NK-92 (cell line): ENCODE results near the gene TBC1D7.

ENCODE experiments used
- DNase-seq: peaks from one replicate; lab custom pipeline; 2025; ENCODE audit not compliant: unreplicated experiment; lab: John Stamatoyannopoulos, UW

Gene TBC1D7

DNA sequence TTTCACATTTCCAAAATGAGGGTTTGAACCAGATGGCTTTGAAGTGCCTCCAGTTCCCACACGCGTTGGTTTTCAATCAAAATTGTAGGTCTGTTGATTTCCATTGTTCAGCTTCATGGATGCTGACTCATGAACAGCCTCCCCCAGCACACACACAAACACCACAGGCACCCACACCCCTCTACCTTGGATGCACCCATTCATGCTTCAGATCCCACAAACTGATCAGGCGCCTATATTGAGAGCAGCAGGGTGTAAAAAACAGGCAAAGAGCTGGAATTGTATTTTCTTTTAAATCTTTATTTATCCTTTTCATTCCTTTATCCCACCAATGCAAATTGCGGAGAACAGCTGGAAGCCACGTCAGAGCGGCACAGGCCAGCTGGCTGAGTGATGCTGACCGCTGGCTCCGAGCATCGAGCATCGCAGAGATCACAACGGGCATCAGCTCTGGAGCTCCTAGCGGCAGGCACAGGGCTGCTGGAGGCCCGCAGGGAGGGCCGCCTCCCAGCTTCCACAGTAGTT lies 29.3 kb upstream of the TBC1D7 start:
- DNase-seq: no peak

DNA sequence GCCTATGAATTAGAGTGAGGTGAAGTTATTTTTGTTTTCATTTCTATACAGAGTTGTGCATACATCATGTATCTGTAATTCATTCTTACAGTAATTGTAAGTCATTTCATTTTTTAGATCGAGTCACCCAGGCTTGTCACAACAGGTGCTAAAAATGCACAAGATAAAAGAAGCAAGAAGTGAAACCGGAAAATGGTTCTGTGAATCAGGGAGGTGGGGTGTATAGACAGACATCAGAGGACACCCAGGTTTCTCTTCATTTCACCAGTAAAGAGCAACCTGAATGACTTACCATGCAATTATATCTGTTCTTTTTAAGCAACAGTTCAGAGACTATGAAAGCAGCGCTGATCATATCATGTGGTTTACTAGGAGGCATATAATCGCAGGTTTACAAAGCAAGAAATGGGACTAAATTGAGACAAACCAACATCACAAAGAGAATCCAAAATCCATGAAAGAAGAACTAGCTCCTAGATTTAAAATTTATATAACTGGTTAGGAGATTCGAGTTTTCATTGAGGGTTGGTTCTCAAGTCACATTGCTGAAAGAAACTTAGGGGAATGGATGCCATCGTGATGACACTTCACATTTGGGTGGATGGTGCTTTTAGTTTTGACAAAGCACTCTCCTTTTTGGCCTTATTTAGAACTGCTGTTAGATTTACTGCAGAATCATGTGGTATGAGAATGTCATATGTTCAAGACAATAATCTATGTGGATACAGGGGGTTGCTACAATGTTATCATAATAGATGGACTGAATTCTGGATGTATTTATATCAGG lies 27.9 kb upstream of the TBC1D7 start:
- DNase-seq: no peak

DNA sequence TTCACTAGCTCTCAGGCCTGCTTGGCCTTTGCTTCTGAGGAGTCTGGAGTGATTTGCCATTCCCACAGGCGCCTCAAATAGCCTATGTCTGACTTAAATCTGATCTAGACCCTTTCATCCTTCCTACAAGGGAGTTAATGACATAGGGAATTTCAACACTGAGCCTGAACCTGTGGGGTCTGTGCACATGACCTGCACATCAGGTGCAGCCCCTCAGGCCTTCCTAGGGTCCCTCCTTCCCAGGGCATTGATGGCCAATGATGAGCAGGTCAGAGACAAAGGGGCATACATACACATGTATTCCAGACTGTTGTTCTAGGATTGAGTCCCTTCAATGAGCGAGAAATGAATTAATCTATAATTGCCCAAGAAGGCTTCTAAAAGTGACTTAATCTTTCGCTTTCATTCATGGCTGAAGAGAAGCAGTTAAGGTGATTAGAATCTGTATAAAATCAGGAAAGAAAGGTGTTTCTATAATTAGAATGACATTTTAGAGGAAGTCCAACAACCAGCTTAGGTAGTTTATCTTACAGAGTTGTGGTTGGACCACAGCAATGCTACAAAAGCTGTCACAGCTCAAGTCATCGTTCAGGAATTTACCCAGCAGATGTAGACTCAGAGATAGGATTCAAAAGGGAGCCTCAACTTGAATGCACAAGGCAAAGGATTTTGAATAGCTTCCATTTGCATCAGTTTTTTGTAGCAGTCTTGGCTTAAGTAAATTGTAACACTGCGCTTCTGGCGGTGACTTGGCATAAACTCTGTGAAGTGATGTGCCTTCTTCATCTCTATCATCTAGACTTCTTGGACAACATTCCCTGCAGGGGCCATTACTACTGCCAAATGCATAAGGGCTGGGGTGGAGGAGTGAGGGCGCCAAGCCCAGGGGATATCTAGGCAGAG lies 27.0 kb upstream of the TBC1D7 start:
- DNase-seq: no peak

DNA sequence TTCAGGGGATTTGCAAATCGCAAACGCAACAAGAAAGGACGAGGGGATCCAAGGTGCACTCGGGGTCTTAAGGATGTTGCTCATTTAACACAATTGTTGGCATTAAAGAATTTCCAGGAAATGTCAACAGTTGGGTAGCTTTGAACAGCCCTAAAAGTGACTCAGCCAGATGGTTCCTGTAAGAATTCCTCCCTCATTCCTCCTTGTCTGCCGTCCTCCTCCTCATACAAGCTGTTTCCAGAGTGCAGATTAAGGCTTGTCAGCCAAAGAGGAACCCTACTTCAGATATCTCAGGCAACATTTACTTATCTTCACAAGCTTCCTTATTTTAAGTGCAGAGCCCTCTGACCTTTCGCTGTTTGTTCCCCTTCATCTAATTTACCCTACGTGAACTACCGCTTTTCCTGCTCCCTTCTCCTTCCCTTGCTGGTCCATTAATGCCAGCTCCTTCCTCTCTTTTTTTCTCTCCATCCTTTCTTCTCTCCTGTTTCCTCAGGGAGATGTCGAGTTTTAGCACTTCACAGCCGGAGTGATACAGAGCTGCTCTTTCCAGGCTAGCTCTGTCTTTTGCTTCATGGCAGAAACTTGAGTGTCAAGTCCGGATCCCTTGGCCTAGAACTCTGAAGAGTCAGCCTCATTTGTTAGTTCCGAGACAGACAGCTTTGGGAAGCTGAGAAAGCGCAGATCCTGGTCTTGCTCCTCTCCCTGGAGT lies 26.1 kb upstream of the TBC1D7 start:
- no peak for DNase-seq

DNA sequence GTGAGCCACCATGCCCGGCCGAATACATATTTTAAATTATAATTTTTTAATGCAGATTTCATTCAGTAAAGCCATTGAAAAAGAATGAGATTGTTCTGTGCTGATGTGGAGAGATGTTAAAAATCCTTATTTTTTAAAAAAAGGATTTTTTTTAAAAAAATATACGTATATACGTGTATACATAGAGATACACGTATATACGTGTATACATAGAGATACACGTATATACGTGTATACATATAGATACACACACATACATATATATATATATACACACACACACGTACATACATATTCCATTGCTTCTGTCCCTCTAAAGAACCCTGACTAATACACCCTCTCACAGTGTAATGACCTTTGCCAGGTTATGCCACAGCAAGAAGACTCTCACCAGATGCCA lies 23.8 kb upstream of the TBC1D7 start:
- no peak for DNase-seq

DNA sequence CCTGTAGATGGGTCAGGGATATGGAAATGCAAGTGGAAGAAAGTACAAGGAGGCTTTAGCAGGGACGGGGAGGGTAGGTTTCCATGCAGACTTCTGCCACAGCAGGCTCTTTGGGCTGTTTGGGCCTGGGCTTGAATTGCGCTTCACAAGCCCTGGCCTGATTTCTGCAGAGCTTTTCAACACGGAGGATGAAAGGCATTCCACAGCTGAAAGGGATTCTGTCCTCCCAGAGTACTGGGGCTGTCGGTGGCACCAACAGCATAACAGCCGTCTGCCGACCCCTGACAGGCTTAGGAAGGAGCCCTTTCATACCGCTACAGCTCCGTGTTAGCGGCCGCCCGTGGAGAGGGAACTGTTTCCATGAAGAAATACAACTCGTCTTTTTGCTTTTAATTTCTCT lies 22.9 kb upstream of the TBC1D7 start:
- no peak for DNase-seq

DNA sequence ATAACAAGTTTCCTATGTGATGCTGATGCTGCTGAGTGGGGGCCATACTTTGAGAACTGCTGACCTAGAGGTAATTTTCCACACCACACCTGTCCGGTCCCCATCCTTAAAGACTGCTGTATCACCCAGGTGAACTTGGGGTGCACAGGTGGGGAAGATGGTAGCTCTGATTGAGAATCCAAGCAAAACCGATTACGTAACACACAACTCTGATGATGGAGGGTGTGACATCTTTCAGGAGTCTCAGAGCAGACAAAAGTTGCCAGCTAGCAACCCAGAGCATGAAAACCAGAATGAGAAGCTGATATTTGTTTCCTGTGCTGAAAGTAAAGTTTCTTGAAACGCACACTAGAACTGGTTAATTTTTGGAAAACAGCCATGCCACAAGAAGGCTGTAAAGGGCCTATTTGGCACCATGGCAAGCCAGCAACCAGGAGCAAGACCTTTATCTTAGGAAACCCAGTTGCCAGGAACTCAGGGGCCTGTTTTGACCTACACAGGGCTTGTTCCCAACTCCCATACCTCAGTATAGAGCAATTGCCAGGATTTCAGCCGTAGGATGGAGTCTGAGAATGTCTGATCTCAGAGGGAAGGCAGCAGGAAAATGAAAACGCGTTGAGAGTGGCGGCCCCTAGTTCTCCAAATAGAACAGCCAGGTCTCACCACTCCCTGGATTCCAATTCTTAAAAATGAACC lies 21.6 kb upstream of the TBC1D7 start:
- no peak for DNase-seq

DNA sequence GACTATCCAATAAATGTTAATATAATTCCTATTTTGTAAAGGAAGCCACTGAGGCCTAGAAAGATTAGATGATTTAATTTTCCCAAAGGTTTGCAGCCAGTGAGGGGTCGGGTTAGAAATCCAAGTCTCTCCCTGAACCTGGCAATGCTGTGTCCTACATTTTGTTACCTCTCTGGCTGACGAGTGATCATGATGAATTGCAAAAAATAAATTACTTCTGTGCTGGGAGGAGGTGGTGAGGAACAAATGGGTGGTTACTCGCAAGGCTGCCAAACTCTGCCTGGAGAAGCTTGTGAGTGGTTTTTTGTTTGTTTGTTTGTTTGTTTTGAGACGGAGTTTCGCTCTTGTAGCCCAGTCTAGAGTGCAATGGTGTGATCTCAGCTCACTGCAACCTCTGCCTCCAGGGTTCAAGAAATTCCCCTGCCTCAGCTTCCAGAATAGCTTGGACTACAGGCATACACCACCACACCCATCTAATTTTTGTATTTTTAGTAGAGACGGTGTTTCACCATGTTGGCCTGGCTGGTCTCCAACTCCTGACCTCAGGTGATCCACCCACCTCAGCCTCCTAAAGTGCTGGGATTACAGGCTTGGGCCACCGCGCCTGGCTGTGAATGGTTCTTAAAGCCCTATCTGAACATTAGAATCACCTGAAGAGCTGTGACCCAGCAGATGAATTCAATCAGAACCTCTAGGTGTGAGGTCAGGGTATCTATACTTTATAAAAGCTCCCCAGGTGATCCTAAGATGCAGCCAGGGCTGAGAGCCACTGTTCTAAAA lies 20.2 kb upstream of the TBC1D7 start:
- no peak for DNase-seq

DNA sequence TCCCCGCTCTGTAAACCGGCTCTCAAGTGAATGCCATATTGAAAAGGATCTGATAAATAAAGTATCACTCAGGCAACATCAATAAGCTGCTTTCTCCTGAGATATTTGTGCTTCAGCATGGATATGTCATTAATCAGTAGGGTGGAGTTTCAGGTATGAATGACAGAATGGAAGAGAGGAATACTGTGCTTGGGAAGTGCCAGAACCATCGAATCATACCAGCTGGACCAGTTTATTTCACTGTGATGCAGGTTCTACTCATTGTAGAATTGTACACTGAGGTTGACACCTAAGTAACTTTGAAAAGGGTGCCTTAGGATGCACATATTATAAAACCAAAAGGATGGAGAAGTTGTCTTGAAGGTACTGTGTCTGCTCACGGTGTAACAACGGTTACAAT lies 17.9 kb upstream of the TBC1D7 start:
- DNase-seq: no peak

DNA sequence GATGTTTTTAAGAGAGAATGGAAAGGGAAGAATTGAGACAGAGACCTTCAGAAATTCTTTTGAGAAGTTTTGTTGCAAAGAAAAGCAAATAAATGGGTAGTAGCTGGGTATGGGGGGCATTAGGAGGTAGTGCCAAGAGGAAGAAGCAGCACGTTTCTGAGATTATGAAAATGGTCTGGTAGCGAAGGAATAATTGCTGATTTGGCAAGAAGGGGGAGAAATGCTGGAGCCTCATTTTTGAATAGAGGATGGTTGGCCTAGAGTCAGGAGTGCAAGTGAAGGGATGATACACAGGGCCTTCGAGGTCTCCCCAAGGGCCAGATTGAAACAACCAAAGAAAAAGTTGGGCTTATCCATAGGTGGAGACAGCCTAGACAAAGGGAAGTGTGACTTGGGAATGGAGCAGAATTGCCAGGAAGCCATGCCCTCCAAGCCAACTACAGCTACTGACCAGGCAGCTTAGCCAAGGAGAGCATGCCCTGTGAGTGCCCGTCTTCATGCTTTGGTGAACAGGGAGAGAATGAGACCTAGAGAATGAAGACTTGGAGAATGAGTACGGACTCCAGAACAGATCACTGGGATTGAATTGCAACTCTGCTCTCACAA lies 14.2 kb upstream of the TBC1D7 start:
- DNase-seq: no peak

DNA sequence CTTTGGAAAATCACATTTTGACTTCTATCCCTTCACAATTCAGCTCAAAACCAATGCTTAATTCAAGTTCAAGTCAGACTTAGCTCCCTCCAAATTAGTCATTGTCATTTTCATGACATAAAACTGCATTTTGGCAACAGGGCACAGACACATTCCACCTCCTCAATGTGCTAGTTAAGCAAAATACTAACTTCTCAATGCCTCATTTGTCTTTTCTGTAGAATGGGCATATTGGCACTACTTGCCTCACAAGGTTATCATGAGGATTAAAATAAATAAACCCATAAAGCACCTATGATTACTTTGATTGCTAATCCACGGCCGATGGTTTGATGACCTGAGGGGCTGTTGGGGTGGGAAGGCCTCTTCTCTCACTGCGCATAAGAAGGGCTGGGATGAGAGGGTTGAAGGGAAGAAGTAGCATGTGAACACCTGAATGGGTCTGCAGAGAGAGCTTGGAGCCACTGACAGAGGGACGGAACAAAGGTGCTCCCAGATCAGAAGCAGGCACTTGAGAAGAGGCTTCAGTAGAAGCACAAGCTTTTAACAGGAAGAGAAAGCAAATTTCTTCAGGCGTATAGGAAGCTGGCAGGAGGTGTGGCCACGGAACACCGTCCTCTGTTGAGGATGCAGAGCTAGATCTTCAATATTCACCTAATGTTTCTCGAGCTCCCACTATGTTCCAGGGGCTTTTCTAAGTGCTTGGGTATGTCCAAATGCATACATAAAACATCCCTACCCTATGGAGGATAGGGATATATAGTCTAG lies 11.7 kb upstream of the TBC1D7 start:
- DNase-seq: no peak

DNA sequence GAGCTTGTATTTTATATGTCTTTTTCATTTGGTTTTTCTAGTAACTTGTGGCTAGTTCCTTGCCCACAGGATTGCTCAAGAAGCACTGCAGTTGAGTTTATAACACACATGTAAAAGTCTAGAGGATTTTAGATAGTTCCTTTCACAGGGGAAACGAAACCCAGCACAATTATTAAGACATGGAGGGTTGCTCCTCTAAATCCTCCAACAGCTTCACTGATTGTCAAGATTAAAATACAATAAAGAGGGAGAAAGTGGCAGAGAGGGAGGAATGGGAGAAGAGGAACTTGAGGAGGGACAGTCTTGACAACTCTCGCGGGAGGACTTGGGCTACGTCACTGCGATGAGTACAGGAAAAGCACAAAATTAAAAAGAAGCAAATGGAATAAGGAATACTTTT lies 9.7 kb upstream of the TBC1D7 start:
- DNase-seq: no peak

DNA sequence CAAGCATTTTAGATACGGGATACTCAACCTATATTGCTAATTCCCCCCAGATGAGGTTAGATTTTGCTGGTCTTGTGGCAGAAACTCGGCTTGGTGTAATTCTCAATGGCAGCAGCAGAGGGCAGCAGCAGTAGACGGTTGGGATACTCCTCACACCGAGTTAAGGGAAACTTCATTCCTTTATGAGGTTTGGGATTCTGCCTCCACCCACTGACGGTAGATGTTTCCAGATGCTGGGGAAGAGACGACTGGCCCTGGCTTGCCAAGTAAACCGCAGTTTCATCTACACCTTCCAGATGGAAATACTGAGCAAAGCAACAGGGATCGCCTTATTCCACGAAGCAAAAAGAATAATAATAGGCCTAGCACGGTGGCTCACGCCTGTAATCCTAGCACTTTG lies 8.2 kb upstream of the TBC1D7 start:
- DNase-seq: no peak

DNA sequence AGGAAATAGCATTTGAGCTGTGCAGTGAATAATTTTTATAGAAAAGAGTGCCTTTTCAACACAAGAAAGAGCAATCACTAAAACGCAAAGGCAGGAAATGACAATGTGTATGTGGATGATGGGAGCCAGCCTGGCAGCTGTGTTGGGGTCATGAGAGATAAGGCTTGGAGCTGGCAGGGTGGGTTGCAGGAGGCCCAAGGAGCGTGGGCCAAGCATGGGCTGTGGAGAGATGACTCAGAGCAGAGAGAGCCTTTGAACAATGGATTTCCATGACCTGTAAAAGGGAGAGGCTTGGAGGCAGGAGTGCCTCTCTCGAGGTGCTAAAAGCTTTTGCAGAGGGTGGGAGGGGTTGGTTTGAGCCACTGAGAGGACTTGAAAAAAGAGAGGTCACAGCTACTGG lies 6.6 kb upstream of the TBC1D7 start:
- DNase-seq: no peak

DNA sequence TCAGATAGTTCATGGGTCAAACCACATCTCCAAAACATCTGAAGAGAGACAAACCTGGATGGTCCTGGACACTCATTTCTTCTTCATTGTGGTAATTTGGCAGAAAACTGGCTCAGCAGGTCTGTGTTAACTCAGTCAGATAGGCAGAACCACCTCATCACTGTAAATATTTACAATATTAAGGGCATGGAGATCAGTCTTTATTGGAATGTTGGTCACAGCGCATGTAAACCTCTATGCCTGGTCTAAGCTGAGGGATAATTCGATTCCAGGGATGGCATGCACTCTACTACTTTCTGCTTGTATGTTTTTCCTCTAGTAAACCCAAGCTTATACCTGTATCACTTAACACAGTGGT lies 4.0 kb upstream of the TBC1D7 start:
- no peak for DNase-seq

DNA sequence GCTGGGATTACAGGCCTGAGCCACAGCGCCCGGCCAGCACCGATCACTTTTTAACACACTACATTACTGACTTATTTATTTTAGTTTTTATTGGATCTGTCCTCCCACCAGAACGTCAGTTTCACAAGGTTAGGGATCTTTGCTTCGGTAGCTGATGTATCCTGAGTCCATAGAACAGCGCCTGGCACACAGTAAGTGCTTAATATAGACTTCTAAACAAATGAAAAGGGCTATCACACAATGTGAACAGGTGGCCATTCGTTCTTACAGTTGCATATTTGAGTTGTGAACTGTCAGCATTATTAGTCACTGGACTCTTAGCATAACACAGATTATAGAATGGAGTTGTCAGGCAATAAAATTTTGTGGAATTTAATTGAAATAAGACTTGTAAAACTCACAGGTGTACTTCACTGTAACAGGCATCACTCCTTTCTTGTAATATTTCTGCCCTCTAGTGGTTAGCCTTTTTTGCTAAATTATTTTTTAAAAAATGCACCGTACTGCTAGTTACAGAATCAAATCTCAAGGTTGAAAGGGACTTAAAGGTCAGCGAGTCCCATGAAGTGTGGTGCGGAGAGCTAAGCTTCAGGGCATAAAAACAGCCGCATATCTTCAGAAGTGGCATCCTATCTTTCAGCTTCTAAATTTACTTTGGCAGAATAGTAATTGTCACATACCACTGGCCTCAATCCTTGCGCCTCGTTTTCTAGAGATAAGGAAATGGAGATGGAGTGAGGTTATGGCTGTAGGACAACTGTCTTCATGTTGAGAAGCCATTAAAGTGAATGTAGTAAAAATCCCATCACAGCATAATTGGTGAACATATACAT lies 3.4 kb upstream of the TBC1D7 start:
- no peak for DNase-seq

DNA sequence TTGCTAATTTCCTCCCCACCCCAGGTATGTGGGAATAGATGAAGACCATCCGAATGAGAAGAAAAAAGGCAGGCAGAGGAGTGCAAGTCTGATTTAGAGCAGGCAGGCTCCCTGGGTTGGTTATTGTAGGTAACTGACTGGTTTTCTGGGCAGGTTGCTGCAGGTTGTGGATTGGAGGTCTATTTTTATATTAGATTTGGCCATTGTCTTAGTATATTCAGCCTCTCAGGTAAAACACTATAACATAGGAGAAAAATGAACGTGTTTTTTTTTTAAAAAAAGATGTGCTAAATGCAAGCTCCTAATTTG lies 492 bp upstream of the TBC1D7 start:
- no peak for DNase-seq

DNA sequence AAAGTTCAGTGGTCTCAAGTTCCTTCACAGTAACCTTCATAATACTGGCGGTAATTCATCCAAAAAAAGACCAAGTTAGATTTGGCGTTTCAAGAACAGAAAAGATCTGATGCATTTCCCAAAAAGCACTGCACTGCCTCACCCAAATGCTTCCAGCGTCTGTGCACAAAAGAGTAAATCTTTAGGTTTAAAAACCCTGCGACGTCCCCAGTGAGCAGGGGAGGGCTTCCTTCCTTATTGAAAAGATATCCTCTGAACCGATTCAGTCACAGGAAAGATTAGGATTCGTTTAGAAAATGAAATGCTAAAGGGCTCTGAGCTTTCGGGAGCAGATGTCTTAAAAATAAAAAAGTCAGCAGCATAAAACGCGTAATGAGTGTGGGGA lies 654 bp downstream of the TBC1D7 start:
- DNase-seq: no peak
